ENCODE data around the gene COMT.

COMT gene

GRCh38 chr22:19958083-19959042 is 16.8 kb downstream of the COMT start:
- peak; percentile 21 for DNase-seq

DNA sequence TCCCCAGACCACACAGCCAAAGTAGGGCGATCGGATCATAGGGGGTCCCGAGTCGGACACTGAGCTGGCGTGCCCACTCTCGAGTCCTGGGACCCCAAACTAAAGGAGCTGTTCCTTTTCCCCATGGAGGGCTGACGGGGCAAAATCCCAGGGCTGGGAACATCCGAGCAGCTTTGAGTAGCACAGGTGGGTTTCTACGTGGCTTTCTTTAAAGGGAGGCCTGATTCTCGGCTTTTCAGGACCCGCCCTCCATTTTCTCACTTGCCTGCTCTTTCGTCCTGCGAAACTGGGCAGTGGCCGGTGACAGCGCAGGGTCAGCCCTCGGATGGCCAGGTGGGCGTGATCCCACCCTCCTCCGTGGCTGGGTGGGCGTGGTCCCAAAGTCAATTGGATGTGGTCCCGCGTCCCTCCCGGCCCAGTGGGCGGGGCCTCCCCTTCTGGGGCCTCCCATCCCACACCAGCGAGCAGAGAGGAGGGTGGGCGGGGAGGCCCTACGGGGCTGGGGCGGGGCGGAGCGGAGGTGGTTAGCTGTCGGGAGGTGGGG is 17.5 kb downstream of the COMT start:
- DNase-seq: peak; percentile 87

- DNase-seq: peak; percentile 31
Observed at GRCh38 chr22:19959587-19960490, 18.3 kb downstream of the COMT start.

DNA sequence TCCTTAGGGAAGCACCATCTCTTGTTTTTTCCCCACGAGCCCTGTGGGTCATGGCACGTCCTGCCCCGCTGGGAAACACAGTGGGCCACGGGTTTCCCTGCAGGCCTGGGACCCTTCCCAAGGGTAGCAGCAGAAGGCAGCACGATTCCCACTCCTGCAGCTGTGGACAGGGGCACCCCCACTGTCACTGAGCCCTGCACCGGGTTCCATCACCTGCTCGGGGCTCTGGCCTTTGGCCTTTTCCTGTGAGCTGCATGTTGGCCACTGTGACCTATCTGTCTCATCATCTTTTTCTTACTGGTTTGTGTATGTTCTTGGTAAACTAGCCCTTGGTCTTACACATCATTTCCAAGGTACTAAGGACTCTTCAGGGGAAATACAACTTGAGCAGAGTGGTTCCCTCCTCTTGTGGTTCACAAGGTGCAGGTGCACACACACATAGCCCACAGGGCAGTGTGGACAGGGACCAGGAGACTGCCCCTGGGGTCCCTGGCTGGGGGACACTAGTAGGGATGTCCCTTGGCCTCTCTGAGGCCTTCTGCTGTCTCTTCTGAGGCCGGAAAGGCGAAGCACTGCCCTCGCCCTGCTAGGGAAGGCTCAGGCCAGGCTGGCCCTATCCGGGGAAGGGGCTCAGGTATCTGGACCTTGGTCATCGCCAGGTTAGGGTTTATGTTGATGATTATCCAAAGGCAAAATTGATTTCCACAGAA is 19.1 kb downstream of the COMT start:
- DNase-seq: no peak

GRCh38 chr22:19961201-19961580 is 19.6 kb downstream of the COMT start:
- DNase-seq: peak; percentile 24

- DNase-seq: no peak
Observed at GRCh38 chr22:19961868-19962245, 20.3 kb downstream of the COMT start.

DNA sequence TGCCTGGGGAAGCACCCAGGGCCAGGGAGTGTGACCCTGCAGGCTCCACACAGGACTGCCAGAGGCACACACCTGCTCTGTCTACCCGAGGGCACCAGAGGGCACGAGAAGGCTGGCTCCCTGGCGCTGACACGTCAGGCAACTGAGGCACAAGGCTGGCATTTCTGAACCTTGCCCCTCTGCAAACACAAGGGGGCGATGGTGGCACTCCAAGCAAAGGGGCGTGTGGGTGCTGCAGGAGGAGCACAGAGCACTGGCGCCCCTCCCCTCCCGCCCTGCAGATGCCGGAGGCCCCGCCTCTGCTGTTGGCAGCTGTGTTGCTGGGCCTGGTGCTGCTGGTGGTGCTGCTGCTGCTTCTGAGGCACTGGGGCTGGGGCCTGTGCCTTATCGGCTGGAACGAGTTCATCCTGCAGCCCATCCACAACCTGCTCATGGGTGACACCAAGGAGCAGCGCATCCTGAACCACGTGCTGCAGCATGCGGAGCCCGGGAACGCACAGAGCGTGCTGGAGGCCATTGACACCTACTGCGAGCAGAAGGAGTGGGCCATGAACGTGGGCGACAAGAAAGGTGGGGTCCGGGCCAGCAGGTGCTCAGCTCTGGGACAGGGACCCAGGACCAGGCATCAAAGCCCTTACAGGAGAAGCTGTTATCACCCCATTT is 20.8 kb downstream of the COMT start:
- DNase-seq: peak; percentile 81

GRCh38 chr22:19962909-19963806 is 21.6 kb downstream of the COMT start:
- no peak for DNase-seq

GRCh38 chr22:19963863-19964642 is 22.5 kb downstream of the COMT start:
- DNase-seq: no peak

DNA sequence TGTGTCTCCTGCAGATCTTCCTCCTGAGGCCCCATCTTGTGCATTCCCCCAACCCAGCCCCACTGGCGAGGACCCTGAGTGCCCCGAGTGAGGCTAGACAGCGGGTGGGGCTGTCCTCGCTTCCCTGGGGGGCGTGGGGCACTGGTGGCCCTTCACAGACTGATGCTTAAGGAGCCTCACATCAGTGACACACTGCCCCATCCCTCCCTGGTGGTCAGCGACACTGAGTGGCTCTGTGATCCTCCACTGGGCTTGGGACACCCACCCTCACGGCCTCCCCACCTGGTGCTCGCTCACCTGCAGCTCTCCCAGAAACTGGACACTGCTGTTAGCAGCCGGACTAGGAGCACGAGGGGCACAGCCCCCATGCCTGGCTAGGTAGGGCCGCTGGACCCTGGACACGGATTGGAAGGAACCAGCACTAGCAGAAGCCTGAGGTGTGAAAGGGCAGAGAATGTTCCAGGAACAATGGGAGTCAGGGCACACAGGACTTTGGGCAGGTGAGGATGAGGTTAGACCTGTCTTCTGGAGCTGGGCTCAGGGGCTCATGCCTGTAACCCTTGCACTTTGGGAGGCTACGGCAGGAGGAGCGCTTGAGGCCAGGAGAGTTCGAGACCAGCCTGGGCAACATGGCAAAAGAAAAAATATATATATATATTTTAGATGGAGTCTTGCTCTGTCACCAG is 23.3 kb downstream of the COMT start:
- DNase-seq: no peak

DNA sequence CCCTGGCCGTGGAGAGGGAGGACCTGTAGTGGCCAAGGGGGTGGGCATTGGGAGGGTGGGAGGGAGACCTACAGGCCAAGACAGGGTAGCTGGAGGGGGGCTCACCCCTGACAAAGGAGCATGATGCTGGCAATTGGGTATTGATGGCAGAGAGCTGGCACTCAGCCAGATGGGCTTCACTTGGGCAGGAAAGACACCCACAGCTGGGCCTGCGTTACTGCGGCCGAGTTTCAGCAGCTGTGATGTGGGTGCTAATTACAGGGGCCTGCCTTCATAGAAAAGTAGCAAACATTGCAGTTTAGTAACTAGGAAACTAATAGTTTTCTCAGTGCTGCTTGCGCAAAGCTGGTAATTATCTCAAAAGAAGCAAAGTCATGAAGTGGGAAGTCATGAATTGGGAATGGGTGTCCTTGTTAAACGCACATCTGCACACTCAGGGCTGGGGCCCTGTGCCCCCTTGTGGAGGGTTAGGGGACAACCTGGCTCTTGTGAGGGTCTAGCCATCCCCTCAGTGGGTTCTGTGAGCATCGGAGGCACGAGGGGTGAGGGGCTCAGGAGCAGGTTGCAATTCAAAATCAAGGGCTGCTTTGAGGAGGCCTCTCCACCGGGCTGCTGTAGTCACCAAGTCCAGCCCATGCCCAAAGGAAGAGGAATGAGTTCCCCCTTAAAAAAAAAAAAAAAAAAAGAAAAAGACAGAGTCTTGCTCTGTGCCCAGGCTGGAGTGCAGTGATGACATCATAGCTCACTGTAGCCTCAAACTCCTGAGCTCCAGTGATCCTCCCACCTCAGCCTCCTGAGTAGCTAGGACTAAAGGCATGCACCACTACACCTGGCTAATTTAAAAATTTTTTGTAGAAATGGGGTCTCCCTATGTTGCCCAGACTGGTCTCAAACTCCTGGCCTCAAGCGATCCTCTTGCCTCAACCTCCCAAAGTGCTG is 24.5 kb downstream of the COMT start:
- DNase-seq: peak; percentile 73

GRCh38 chr22:19966908-19967750 is 25.6 kb downstream of the COMT start:
- DNase-seq: no peak

- DNase-seq: no peak
Observed at GRCh38 chr22:19967850-19968449, 26.4 kb downstream of the COMT start.

DNA sequence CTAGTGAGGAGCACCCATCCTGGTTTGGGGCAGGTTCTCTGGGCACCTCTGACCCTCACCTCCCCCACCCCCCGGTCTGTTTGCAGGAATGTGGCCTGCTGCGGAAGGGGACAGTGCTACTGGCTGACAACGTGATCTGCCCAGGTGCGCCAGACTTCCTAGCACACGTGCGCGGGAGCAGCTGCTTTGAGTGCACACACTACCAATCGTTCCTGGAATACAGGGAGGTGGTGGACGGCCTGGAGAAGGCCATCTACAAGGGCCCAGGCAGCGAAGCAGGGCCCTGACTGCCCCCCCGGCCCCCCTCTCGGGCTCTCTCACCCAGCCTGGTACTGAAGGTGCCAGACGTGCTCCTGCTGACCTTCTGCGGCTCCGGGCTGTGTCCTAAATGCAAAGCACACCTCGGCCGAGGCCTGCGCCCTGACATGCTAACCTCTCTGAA is 26.9 kb downstream of the COMT start:
- no peak for DNase-seq

DNA sequence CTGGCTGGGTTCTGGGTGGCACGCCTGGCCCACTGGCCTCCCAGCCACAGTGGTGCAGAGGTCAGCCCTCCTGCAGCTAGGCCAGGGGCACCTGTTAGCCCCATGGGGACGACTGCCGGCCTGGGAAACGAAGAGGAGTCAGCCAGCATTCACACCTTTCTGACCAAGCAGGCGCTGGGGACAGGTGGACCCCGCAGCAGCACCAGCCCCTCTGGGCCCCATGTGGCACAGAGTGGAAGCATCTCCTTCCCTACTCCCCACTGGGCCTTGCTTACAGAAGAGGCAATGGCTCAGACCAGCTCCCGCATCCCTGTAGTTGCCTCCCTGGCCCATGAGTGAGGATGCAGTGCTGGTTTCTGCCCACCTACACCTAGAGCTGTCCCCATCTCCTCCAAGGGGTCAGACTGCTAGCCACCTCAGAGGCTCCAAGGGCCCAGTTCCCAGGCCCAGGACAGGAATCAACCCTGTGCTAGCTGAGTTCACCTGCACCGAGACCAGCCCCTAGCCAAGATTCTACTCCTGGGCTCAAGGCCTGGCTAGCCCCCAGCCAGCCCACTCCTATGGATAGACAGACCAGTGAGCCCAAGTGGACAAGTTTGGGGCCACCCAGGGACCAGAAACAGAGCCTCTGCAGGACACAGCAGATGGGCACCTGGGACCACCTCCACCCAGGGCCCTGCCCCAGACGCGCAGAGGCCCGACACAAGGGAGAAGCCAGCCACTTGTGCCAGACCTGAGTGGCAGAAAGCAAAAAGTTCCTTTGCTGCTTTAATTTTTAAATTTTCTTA is 27.8 kb downstream of the COMT start:
- DNase-seq: no peak

DNA sequence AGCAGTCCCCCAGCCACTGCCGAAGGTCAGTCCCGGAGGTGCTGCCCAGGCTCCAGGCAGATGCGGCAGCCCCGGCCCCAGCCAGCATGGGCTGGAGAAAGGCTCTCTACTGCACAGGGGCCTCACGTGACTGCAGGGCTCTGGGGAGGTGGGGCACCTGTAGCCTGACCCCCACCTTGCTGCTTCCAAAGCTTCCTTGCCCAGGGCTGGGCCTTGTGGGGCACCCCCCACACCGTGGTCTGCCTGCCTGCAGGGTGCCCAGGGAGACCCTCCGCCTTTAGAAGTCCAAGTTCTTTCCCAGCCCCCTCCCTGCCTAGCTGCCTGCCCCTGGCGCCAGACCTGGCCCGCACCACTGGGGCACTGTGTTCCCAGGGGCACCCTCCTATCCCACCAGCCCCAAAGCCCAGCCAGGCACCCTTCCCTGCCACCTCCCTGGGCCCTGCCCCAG is 28.5 kb downstream of the COMT start:
- DNase-seq: no peak
